Middle frontal gyrus (tissue), 1 donor: ENCODE results near the gene C1S.
A peak's percentile ranks its signal among the peaks of the same experiment; 100 is the strongest.
"Not testable (repeated sequence)": the region's sequence is repeated elsewhere in the genome, so short reads cannot be mapped to it uniquely, and the experiment has no call there.

Experiments used
- DNase-seq: peaks from one replicate; pipeline ENCODE4 v3.0.0-alpha.2; 2015; ENCODE audit warnings: low spot score; ENCODE audit errors: extremely low spot score

C1S gene

DNA sequence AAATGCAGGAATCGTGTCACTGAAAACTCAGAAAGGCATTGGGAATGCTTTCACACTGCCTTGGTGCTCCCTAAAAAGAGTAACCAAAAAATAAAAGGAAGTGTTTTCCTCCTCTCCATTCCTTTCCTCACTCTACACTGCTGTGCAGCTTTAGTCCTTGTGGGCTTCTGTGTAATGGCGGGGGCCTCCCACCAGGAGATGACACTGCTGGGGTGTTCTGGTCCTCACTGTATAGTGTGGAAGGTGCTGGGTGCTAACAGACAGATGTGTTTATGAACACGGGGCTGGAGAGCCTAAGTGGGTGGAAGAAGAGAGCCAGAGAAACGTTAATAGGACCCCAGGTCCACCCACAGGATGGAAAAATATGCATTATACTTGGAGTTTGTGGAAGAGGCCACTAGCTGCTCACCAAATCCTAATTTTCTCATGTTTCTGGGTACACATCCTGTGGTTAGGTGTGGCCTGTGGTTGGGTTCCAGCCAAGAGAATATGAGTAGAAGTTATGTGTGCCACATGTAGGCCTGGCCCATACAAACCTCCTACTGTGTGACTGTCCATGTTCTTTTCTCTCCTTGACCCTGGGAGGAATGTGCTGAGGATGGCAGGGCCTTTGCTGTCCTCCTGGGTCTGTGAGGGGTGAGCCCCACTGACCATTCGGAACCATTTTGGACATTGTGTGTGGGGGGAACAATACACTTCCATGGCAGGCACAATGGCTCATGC is 14.0 kb upstream of the C1S start:
- DNase-seq, result no peak

DNA sequence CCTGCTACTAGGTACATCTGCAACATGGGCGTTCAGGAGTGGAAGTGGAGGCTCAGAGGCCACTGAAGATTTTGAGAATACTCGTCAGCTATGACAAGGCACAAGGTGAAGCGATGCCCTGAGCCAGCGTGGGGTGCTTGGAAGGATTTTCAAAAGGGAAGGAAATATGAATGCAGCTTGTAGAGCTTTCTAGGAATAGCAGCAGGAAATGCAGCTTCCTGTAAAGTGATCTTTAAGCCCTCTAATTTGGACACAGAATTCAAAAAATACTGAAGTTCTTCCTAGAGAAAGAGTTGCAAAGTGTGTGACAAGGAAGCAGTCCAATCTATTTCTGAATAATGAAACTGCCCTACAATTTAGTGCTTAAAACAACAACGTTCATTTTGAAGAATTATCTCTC is 13.2 kb upstream of the C1S start:
- no peak for DNase-seq

DNA sequence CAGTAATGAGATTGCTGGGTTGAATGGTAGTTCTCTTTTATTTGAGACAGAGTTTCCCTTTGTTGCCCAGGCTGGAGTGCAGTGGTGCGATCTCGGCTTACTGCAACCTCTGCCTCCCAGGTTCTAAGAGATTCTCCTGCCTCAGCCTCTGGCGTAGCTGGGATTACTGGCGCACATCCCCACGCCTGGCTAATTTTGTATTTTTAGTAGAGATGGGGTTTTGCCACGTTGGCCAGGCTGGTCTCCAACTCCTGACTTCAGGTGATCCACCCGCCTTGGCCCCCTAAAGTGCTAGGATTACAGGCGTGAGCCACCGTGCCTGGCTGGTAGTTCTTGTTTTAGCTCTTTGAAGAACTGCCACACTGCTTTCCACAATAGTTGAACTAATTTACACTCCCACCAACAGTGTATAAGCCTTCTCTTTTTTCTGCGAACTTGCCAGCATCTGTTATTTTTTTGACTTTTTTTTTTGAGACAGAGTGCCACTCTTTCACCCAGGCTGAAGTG is 11.0 kb upstream of the C1S start:
- not testable (repeated sequence) for DNase-seq

DNA sequence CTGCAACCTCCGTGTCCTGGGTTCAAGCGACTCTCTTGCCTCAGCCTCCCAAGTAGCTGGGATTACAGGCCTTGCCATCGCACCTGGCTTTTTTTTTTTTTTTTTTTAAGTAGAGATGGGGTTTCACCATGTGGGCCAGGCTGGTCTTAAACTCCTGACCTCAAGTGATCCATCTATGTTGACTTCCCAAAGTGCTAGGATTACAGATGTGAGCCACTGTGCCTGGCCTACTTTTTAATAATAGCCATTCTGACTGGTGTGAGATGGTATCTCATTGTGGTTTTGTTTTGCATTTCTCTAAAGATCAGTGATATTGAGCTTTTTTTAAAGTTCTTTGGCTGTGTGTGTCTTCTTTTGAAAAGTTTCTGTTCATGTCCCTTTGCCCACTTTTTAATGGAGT is 10.5 kb upstream of the C1S start:
- not testable (repeated sequence) for DNase-seq

DNA sequence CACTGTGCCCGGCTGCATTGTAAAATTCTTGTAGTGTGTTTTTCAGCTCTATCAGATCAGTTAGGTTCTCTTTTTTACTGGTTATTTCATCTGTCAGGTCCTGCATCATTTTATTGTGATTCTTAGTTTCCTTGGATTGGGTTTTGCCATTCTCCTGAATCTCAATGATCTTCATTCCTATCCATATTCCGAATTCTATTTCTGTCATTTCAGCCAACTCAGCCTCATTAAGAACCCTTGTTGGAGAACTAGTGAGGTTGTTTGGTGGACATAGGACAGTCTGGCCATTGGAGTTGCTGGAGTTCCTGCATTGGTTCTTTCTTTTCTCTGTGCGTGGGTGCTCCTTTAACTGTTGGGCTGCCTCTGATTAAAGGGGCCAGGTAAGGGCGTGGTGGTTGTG is 5.6 kb upstream of the C1S start:
- no peak for DNase-seq

DNA sequence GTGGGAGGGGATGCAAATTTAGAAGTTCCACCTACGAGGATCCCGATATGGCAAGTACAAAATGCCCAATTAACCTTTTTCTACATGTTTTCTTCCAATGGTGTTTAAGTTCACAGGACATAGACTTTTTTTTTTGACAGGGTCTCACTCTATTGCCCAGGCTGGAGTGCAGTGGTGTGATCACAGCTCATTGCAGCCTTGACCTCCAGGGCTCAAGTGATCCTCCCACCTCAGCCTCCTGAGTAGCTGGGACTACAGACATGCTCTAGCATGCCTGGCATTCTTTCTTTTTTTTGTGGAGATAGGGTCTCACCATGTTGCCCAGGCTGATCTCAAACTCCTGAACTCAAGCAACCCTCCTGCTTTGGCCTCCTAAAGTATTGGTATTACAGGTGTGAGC is 4.8 kb upstream of the C1S start:
- DNase-seq, result not testable (repeated sequence)

DNA sequence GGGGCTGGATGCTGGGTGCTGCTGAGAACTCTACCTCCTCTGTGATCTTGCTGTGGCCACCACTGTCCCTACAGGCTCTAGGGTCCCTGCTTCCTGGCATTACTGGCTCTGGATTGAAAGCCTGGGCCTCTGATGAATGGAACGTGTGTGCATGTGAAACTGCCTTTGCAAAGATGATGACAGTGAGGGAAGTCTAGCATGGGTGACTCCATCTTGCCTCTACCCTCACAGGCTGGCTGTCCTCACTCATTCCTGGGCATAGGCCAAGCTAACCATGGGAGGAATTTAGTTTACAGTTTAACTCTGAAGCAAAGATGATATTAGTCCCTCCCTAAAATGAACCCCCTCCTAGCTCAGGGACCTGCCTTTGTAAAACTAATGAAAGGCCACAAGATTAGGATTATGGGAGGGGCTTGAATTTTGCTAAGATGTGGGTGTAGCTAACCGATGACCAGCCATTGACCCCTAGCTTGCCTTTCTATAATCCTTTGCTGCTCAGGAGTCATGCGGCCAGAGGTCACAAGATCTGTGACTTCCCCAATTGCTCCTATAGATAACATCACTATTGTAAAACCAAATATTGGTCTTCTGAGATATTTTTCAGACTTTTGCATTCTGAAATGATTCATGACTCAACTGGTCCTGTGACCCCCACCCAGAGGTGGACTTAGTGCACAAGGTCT is 2.2 kb upstream of the C1S start:
- no peak for DNase-seq

DNA sequence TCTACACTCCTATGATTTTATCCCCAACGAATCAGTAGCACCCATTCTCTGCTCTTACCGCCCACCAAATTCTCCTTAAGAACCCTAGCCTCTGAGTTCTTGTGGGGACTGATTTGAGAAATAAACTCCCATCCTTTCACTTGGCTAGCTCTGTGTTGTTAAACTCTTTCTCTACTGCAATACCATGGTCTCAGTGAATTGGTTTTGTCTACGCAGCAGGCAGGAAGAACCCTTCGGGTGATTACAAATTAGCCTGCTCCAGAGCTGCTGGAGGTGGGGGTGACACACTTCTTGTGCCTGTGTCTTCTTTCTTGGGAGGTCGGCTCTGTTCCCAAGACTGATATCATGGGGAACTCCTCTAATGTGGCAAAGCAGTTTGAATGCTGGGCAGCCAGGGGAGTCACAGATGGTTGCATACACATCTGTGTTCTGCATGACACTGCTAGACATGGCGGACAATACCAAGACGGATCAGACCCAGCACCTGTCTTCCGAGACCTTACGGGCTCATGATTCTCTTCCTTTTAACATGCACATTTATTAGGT is 1.6 kb upstream of the C1S start:
- DNase-seq, result no peak

DNA sequence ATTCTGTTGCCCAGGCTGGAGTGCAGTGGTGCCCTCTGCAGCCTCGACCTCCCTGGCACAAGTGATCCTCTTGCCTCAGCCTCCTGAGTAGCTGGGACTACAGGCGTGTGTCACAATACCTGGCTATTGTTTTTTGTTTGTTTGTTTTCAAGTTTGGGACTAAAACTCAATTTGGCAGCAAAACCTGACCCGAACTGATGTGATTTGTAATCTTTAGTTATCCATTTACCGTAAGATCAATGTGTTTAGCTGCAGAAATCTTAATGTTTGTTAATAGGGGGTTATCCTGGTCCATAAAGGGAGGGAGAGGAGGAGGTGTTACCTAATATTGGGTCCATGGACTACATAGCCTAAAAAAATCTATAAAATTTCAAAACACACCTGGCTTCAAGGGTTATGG is 738 bp upstream of the C1S start:
- DNase-seq, result no peak

DNA sequence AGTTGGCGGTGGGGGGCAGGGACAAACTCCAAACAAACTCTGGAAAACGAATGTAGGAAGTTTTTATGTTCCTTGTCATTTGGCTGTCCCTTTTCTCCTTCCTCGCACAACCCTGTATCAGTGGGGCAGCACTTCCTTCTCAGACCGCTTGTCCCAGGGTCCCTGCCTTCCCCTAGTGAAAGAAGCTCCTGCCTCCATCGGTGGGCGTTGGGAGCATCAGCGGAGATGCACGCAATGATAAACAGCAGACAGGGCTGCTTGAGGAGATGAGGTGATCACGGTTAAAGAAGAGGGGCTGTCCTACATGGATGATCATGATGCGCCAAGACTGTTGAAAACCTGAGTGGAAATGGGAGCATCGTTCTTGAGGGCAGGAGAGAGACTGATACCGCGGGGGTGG is 620 bp downstream of the C1S start:
- DNase-seq, result no peak

DNA sequence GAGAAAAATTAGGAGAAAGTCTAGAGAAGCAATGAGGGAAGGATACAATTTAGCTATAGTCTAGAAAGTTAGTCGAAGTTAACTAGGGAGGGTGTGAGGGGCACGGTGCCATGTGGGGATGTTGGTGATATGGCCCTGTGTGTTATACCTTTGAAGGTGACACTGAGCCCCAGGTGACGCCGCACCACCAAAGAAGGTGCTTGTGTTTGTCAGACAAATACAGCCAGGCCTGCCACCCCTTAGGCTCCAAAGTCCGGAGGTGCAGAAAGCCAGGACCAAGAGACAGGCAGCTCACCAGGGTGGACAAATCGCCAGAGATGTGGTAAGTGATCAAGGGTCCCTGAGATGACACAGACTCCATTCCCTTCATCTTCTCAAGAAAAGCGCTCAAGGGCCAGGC is 1.1 kb downstream of the C1S start:
- no peak for DNase-seq

DNA sequence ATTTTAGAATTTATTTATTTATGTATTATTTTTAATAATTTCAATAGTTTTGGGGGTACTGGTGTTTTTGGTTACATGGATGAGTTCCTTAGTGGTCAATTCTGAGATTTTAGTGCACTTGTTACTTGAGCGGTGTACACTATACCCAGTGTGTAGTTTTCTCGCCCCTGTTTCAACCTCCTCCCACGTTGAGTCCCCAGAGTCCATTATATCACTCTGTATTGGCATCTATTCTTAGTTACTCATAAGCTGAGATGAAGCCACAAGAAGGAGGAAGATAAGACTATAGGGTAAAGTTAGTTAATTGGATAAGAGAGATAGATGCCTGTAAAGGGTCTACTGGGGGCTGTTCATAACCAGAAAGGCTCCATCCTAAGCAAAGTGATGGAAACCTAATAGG is 4.0 kb downstream of the C1S start:
- DNase-seq, result no peak

DNA sequence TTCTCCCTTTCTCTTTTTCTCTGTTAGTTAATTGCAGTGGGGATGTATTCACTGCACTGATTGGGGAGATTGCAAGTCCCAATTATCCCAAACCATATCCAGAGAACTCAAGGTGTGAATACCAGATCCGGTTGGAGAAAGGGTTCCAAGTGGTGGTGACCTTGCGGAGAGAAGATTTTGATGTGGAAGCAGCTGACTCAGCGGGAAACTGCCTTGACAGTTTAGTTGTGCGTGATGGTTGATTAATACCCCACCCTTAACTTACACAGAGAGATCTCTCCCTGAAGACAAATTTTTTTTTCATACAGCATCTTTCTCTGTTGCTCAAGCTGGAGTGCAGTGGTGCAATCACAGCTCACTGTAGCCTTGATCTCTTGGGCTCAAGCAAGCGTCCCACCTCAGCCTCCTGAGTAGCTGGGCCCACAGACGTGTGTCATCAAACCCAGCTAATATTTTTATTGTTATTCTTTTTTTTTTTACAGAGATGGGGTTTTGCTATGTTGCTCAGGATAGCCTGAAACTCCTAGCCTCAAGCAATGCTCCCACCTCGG is 4.6 kb downstream of the C1S start:
- DNase-seq, result no peak

DNA sequence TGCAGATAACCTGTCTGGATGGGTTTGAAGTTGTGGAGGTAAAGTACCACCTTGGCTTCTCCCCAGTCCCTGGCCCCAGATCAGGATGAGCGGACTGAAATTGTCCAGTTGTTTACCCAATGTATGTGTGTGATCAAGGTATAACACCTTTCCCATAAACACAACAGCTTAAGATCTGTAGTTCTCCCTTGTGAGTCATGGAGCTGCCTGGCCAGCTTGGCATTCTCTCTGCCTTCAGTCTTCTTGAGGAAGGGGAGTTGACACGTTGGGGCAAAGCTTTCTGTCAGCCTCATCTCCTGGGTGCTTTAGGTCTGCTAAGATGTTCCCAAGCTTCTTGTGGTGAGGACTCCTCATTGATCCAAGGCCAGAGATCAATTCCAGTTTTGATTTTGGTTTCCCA is 6.1 kb downstream of the C1S start:
- no peak for DNase-seq

DNA sequence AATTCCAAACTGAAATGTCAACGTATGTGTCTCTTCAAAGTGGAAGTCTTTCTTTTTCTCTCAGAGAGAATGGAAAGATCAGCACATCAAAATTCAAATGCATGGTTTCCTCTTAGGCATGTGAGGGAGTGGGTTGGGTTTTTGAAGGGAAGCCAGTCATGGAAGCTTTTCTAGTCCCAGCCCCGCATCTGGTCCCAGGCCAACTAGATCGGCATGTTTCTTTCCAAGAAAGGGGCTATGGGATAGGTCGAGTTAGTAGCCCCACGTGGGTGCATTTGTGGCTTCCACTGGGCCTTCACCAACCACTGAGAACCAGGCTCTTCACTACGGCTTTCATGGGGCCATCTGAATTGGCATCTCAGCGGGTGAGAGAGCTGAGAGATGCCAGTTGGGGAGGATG is 6.6 kb downstream of the C1S start:
- no peak for DNase-seq

DNA sequence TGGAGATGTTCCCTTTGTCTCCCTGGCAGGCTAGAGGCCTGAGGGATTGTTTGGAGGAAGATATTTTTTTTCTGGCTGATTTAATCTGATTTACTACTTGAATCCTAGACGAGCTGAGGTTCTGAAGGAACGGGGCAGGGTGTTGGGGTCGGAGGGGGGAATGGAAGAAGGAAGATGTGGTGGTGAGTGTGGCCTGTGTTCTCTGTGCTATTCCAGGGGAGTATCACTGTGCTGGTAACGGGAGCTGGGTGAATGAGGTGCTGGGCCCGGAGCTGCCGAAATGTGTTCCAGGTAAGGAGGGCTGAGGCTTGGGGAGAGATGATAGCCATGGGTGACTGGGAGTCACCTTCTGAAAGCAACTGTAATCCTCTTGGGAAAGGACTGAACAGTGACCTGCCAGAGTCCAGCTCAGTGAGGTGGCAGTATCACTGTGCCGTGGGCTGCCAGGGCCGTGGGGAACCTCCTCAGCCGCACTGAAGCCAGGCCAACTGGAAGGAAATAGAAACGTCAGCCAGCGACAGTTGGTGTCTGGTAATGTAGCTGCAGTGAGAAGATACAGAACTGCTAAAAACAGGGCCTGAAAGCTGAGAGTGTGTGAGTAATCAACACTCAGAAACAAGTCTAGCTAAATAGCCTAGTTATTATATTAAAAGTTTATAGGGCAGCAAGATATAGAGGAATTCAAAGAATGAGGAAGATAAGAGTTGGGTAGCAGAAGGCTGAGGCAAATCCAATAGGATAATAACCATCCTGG is 7.9 kb downstream of the C1S start:
- DNase-seq, result peak; percentile 49

DNA sequence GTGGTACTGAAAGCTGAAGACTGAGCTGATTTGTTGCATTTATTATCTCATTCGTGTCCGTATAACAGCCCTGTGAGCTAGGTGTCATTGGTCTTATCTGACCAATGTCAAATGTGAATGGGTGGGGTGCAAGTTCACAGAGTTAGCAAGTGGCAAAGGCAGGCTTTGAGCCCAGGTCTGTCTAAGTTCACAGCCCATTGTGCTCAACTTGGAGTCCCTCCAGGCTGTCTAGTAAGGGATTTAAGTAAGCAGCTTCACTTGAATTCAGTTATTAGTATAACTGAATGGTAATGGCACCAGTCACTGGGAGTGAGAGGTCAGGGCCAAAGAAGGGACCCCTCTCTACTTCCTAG is 8.5 kb downstream of the C1S start:
- DNase-seq, result no peak

DNA sequence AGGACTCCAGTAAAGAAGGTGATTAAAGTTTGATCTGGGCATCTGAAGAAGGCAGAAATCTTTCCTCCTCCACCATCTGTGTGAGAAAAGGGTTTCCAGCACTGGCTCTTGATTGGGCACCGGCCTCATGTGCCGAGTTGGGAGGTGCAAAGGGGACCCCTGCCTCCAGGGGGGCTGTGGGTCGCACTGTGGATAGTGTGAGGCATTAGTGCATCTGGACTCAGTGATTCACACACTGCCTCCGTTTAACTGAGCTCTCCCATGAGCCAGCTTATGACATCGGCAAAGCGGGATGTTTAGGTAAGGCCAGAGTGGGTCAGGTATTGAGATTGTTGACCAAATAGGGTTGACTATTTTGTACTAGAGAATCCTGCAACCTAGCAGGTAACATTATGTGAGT is 8.9 kb downstream of the C1S start:
- no peak for DNase-seq

DNA sequence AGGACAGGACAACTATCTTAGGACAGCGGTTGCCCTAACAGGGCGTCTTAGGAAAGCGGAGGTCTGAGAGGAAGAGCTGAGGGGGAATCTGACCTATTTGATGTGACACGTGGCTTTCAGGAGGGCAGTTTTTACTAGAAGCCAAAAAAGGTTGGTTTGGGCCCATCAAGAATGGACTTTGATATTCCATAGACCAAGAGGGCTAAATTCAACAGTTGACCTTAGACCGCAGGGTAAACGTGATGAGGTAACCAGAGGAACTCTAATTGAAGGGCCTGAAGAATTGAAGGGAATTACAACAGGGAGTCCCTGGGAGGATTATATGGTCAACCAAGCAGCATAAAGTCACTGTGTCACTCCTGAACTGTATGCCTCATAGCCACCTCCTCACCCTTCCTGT is 11.5 kb downstream of the C1S start:
- DNase-seq, result no peak

DNA sequence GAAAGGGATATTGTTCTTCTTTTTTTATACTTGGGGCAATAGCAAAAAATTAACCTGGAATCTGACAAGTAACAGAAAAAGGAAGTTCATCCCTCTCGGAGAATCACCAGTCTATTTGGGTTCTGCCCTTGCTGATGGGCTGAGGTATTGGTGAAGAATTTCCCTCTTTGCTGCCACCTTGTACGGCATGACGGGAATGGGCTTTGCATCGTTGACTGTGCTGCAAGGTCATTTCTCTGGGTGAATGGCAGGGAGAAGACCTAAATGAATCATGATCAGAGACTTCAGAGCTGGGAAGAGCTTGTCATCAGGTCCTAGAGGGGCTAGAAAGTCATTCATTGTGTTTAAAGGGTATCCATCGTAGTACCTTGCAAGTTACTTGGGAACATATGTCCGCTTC is 12.0 kb downstream of the C1S start:
- DNase-seq, result no peak

DNA sequence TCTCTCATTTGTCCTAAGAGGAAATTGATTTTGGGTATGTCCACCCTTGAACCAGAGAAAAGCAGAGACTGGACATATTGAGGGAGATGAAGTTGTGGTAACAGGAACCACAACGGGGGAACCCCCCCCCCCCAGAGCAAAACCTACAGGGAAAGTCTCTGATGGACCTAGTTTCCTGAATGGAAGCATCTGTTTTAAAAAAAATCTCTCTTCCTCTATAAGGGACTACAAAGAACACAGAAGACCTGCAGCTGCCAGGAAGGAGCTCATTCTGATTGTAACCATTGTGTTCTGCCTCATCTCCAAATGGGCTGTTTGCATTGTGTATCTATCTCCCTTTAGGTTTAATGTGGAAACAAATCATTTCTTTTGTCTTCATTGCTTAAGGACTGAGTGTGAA is 13.4 kb downstream of the C1S start:
- DNase-seq, result no peak

DNA sequence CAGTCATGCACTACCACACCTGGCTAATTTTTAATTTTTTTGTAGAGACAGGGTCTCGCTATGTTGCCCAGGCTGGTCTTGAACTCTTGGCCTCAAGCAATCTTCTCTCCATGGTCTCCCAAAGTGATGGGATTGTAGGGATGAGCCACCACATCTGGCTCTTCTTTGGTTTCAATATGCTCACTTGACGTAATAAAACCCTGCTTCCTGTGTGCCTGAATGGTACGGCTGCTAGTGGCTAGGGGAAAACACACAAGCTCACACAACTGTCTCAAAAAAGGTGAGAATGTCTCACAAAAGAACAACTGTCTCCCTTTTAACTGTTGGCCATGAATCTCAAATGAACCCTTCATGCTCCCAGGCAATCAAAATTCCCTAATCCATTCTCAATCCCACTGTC is 15.0 kb downstream of the C1S start:
- DNase-seq, result no peak
